Putamen (tissue), 1 donor: Measurements from ENCODE around the gene NDUFB7.
"Not testable (repeated sequence)": the region's sequence is repeated elsewhere in the genome, so short reads cannot be mapped to it uniquely, and the experiment has no call there.

ENCODE experiments used
- DNase-seq: peaks from one replicate; pipeline ENCODE4 v3.0.0-alpha.2; 2016; ENCODE audit warnings: low spot score

The NDUFB7 gene

GRCh38 chr19:14571695-14572490, at the start of gene NDUFB7:
TSS of gene NDUFB7 (minus strand) at chr19:14572066. CDS start at chr19:14572000, 66 bp downstream.
- peak; percentile 95 for DNase-seq

GRCh38 chr19:14619404-14619803, 47.5 kb upstream of the NDUFB7 start:
- no peak for DNase-seq

GRCh38 chr19:14616407-14616806, 44.5 kb upstream of the NDUFB7 start:
- no peak for DNase-seq

GRCh38 chr19:14615623-14616022, 43.8 kb upstream of the NDUFB7 start:
- no peak for DNase-seq

DNA sequence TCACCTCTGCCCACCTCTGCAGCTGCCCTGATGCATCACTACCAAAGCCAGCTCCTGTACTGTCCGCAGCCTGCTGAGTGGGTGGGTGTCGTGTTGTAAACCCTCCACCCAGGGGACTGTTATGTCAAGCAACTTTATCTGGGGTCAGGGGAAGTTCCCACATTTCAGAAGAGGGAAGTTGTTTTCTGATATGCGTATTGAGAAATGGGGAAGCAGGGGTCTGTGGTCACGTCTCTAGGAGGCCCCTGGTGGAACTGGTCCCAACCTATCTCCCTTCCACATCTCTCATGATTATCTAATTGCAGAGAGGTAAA, 42.2 kb upstream of the NDUFB7 start:
- no peak for DNase-seq

- DNase-seq, result not testable (repeated sequence)
Observed at GRCh38 chr19:14613399-14614098, 41.7 kb upstream of the NDUFB7 start.

GRCh38 chr19:14612657-14613056, 40.8 kb upstream of the NDUFB7 start:
- no peak for DNase-seq

GRCh38 chr19:14612242-14612641, 40.4 kb upstream of the NDUFB7 start:
- DNase-seq, result not testable (repeated sequence)

- peak; percentile 6 for DNase-seq
Observed at GRCh38 chr19:14611051-14611450, 39.2 kb upstream of the NDUFB7 start.

DNA sequence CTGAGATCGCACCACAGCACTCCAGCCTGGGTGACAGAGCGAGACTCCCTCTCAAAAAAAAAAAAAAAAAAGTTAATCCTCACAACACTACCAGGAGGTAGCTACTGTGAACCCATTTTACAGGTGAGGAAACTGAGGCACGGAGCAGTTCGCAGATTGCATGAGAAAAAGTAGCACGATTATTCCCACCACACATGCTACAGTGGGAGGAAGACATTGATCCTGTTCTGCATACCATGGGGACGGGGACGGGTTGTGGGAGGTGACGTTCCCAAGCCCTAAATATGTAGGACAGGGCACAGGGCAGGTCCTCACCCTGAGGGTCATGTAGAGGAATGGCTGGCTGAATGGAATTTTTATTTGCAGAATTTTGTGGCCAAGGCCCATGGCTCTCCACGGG, 34.8 kb upstream of the NDUFB7 start:
- DNase-seq, result no peak

GRCh38 chr19:14603990-14604387, 32.1 kb upstream of the NDUFB7 start:
- DNase-seq, result no peak

- DNase-seq, result no peak
Observed at GRCh38 chr19:14599548-14600147, 27.8 kb upstream of the NDUFB7 start.

- DNase-seq, result no peak
Observed at GRCh38 chr19:14595558-14595957, 23.7 kb upstream of the NDUFB7 start.

GRCh38 chr19:14589433-14589832, 17.6 kb upstream of the NDUFB7 start:
- not testable (repeated sequence) for DNase-seq

DNA sequence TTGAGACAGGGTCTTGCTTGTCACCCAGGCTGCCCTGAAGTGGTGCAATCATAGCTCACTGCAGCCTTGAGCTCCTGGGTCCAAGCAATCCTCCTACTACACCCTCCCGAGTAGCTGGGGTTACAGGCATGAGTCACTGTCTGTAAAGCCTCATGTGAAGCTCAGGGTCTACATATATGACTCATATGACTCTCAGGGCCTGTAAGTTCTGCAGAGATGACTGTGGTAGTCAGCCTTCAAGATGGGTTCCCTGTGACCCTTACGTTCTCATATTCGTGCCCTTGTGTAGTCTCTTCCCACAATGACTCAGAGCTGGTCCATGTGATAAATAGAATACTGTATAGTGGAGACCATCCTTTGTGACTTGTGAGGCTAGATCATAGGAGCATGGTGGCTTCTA, 13.3 kb upstream of the NDUFB7 start:
- not testable (repeated sequence) for DNase-seq

- DNase-seq, result not testable (repeated sequence)
Observed at GRCh38 chr19:14584372-14584771, 12.5 kb upstream of the NDUFB7 start.

GRCh38 chr19:14582894-14583340, 11.1 kb upstream of the NDUFB7 start, which contains the start of gene CLEC17A:
TSS of gene CLEC17A (plus strand) at chr19:14583084. CDS start at chr19:14583161, 77 bp downstream.
- no peak for DNase-seq

DNA sequence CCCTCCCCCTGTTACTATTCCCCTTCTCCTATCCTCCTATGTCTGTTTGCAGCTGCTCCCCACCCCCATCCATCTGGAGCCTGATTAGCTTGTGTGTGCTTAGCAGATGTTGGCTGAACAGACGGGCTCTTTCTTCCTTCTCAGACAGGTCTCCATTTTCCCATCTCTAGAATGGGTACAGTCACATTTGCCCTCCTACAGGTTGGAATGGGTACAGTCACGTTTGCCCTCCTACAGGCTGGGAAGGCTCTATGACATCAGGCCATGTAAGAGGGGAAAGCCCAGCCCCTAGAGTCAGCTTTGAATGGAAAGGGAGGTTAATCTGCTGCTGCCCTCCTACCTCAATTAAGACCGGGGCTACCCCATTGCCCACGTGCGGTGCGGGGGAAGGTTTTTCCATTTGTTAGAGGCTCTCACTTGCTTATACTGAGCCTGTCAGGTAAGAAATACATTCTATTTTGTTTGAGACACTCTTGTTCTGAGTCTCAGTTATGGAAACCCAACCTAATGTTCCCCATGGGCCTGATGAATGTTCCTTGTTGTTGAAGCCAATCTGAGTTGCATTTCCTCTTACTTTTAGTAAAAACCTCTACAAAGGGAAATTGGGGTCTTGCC, 8.9 kb upstream of the NDUFB7 start:
- DNase-seq, result no peak

GRCh38 chr19:14577885-14578427, 6.1 kb upstream of the NDUFB7 start:
- no peak for DNase-seq

- DNase-seq, result no peak
Observed at GRCh38 chr19:14577264-14577663, 5.4 kb upstream of the NDUFB7 start.

GRCh38 chr19:14576363-14576762, 4.5 kb upstream of the NDUFB7 start:
- no peak for DNase-seq

DNA sequence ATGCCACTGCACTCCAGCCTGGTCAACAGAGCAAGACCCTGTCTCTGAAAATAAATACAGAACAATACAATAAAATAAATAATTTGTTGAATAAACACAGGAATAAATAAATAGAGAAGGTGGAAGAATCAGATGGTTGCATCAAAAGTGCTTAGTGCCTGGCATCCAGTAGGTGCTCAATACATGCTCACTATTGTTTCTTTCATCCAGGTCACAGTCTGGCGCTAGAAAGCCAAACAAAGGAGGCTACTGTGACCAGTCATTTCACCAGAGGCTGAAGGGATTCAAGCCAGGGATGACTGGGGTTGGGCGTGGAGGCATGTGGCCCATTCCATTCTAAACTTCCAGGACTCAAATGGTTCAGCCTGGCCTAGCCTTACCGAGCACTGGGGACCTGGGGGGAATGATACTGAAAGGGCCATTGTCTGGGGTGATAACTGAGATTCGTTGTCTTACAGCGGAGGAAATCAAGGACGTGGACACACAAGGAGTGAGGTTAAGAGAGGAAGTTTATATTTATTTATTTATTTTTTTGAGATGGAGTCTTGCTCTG, 3.6 kb upstream of the NDUFB7 start:
- DNase-seq, result no peak
